GM18511 (cell line): ENCODE measurements around the gene CARD16.

Experiments
- ATAC-seq: cut with Tn5 transposase; IDR thresholded peaks from one replicate; pipeline ENCODE4 v1.9.1; 2021; ENCODE audit warnings: mild to moderate bottlenecking, moderate library complexity; ENCODE audit not compliant: unreplicated experiment

The CARD16 gene

GRCh38 chr11:105051559-105051958 lies 6.4 kb upstream of the CARD16 start:
- ATAC-seq, result no peak

GRCh38 chr11:105049481-105049880 lies 4.3 kb upstream of the CARD16 start:
- no peak for ATAC-seq

GRCh38 chr11:105046898-105047579 lies 1.9 kb upstream of the CARD16 start:
- no peak for ATAC-seq

GRCh38 chr11:105045676-105046296 lies 651 bp upstream of the CARD16 start:
- no peak for ATAC-seq

- no peak for ATAC-seq
Measured at GRCh38 chr11:105042178-105042577, 3.0 kb downstream of the CARD16 start.

- ATAC-seq, result no peak
Measured at GRCh38 chr11:105040703-105041102, 4.4 kb downstream of the CARD16 start.

- ATAC-seq, result peak; percentile 92
Measured at GRCh38 chr11:105034813-105035620, 10.1 kb downstream of the CARD16 start, which contains the start of gene CASP1. Gene CASP1 (minus strand): TSS chr11:105035144. CDS start chr11:105035113, 31 bp downstream.

GRCh38 chr11:105034388-105034787 lies 10.7 kb downstream of the CARD16 start:
- peak; percentile 14 for ATAC-seq

- no peak for ATAC-seq
Measured at GRCh38 chr11:105033781-105034180, 11.4 kb downstream of the CARD16 start.

- ATAC-seq, result peak; percentile 19
Measured at GRCh38 chr11:105033343-105033742, 11.8 kb downstream of the CARD16 start.

- ATAC-seq, result no peak
Measured at GRCh38 chr11:105032495-105032894, 12.6 kb downstream of the CARD16 start.

- no peak for ATAC-seq
Measured at GRCh38 chr11:105027678-105028077, 17.5 kb downstream of the CARD16 start.

GRCh38 chr11:105024394-105024793 lies 20.7 kb downstream of the CARD16 start:
- no peak for ATAC-seq

- no peak for ATAC-seq
Measured at GRCh38 chr11:105023003-105023402, 22.1 kb downstream of the CARD16 start, which contains the start of gene CASP5. Gene CASP5 (minus strand): TSS chr11:105023168. CDS start chr11:105023136, 32 bp downstream.

- no peak for ATAC-seq
Measured at GRCh38 chr11:105022527-105022926, 22.6 kb downstream of the CARD16 start.

- ATAC-seq, result no peak
Measured at GRCh38 chr11:105007463-105007862, 37.7 kb downstream of the CARD16 start.

- no peak for ATAC-seq
Measured at GRCh38 chr11:105005451-105005845, 39.7 kb downstream of the CARD16 start.

GRCh38 chr11:105004021-105004420 lies 41.1 kb downstream of the CARD16 start:
- ATAC-seq, result no peak

GRCh38 chr11:105003151-105003550 lies 42.0 kb downstream of the CARD16 start:
- no peak for ATAC-seq

- peak; percentile 91 for ATAC-seq
Measured at GRCh38 chr11:105000797-105001196, 44.3 kb downstream of the CARD16 start.

- ATAC-seq, result peak; percentile 27
Measured at GRCh38 chr11:105000167-105000566, 45.0 kb downstream of the CARD16 start.

- no peak for ATAC-seq
Measured at GRCh38 chr11:104999721-105000120, 45.4 kb downstream of the CARD16 start.
